GM12874 (cell line): ENCODE data around the gene SLX9.

Source experiments
- CTCF ChIP-seq: IDR thresholded peaks from 2 replicates; pipeline ENCODE4 v1.5.1; 2011; ENCODE audit warnings: low read depth, mild to moderate bottlenecking, control low read depth, low read length, moderate library complexity; ENCODE audit not compliant: insufficient read depth

Gene SLX9

GRCh38 chr21:44927259-44927586 lies 12.6 kb upstream of the SLX9 start:
- no peak for TF ChIP-seq CTCF

DNA sequence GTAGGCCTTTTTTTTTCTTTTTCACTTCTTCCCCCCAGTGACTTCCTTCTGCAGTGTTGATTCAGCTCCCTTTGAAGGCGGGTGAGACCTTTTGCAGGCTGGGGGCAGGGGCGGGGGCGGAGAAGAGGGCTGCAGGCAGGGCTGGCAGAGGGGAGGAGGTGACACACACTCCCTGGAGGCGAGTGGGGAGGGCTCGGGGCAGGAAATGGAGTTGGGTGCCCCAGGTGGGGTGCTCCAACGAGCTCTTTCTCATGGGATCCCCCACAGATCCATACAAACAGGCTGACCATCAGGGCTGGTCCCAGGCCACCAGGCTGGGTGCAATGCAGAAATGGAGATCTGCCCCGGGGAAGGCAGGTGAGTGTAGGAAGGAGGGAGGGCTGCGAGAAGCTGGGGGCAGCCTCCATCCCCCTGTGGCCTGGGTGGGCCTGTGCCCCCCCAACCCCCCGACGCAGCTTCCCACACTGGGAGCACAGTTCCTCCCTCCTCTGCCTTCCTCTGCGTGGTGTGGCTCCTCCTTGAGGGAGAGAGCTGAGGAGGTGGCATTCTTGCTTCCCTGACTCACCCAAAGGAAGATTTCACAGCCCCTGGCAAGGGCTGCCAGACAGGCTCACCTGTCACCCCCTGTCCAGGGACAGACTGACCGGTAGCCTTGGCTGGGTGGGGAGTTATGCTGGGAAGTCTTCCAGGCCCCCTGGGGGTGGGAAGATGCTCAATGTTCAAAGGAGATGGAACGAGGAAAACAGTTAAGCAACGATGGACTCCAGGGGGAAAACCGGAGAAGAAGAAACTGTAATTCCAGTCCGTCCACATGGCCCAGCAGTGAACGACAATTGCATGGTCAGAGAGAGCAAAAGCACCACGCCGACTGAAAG lies 12.0 kb upstream of the SLX9 start:
- no peak for TF ChIP-seq CTCF

DNA sequence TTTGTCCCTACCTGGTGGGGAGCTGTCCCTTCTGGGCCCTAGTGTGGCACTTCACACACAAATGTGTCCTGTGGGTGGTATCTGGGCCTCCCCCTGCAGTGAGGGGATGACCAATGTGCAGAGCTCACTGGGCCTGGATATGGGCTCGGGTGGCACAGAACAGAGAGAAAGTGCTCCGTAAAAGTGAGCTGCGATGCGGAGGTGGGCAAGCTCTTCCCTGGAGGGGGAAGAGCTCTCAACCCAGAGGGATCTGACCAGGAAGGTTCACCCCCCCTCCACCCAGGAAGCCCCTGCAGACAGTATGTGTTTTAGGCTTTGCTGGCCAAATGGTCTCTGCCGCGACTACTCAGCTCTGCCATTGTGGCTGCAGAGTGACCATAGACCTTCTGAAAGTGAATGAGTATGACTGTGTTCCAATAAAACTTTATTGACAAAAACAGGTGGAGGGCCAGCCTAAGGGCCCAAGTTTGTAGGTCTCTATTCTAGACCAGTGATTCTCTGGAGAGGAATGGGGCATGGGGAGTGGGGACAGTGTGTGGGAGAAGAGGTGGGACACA lies 10.5 kb upstream of the SLX9 start:
- no peak for TF ChIP-seq CTCF

GRCh38 chr21:44929799-44930542 lies 9.9 kb upstream of the SLX9 start:
- TF ChIP-seq CTCF: no peak

DNA sequence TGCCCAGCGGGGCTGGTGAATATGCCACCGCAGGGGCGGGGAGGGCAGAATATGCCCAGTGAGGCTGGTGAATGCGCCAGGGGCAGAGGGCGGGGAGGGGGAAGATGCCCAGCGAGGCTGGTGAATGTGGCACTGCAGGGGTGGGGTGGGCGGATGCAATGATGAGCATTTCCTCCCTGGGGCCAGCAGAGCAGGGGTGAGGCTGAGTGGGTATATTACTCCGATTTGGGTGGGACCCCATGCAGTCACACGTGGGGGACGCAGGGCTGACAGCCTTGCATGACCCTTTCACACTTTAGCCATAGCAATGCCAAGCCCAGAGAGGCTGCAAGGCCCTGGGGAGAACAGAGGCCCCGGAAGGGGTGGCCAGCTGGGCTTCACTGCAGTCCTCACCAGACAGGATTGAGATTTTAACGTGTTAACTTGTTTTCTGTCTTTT lies 9.3 kb upstream of the SLX9 start:
- no peak for TF ChIP-seq CTCF

DNA sequence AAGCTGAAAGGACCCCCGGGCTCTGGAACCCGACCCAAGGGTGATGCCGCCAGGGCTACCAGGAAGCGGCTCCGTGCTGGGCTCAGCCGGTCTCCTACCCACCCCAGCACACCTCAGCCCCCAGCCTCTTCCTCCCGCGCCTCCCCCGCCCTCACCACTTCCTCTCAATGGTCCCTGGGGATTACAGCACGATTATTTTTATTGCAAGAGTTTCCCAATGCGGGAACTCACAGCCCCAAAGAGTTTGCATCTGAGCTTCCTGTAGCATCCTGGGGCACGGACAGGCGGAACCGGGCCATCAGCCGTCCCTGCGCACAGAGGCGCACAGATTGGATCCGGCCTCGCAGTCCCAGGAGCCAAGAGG lies 8.7 kb upstream of the SLX9 start:
- no peak for TF ChIP-seq CTCF
